ENCODE measurements around the gene TMEM190. TPM values are rescaled to one million over a fixed set of nuclear protein-coding genes. Genes with fewer than 3 reads are reported as not detected.

TMEM190 gene
- total RNA-seq, 4 donors from 2014 or later = not detected

GRCh38 chr19:55377356-55378131 is 918 bp downstream of the TMEM190 start:
- H3K36me3 ChIP-seq = no peaks in the 10 kb centered on the region
- H3K27me3 ChIP-seq = peaks cover 40 to 54% (median 51%) of the 10 kb centered on the region in 3 donors
- no peak overlapping the region for H3K27ac ChIP-seq
- H3K4me3 ChIP-seq = no peak overlapping the region
- DNase-seq (no peak), ATAC-seq (no peak)
- H3K9me3 ChIP-seq = no peaks in the 10 kb centered on the region
- intact Hi-C loops (cut with DNase I; ENCODE audit: low total_unique reads) (no loop called here), in situ Hi-C loops (cut with MboI; ENCODE audit: low sequenced_read_pairs in 4 of 4) (loop anchor here in 1 of 4 donors (10.0 kb wide), 1 partner anchor 287 kb away; no protein-coding TSS in a partner anchor)
- H3K4me1 ChIP-seq = no peaks in the 10 kb centered on the region
- TF ChIP-seq POLR2A (IDR thresholded peaks at IDR 0.05) (no peak), CTCF (IDR thresholded peaks at IDR 0.05 in 4 of 5, conservative IDR thresholded peaks at IDR 0.05 in 1 of 5) (no peak)

- Histone ChIP-seq H3K9me3 (no peaks in the 10 kb centered on the region), H3K4me1 (peaks cover 4 to 5% of the 10 kb centered on the region in 2 donors), H3K27me3 (peaks cover 32 to 38% (median 35%) of the 10 kb centered on the region in 3 donors), H3K4me3 (no peak overlapping the region), H3K27ac (no peak overlapping the region), H3K36me3 (no peaks in the 10 kb centered on the region)
- no peak for ATAC-seq
- in situ Hi-C loops (cut with MboI; ENCODE audit: low sequenced_read_pairs in 4 of 4) = loop anchor here in 1 of 4 donors (10.0 kb wide), 1 partner anchor 286 kb away; no protein-coding TSS in a partner anchor
- no peak for DNase-seq
- TF ChIP-seq CTCF (IDR thresholded peaks at IDR 0.05 in 4 of 5, conservative IDR thresholded peaks at IDR 0.05 in 1 of 5) = no peak
- no peak for TF ChIP-seq POLR2A (IDR thresholded peaks at IDR 0.05)
- intact Hi-C loops (cut with DNase I; ENCODE audit: low total_unique reads) = no loop called here
These were observed 2.5 kb downstream of the TMEM190 start for GRCh38 chr19:55379174-55379573.

- Histone ChIP-seq H3K9me3 (no peaks in the 10 kb centered on the region), H3K27ac (no peak overlapping the region), H3K4me1 (peaks cover 19 to 22% of the 10 kb centered on the region in 2 donors), H3K4me3 (no peak overlapping the region), H3K36me3 (no peaks in the 10 kb centered on the region), H3K27me3 (peaks cover 7 to 11% (median 11%) of the 10 kb centered on the region in 3 donors)
- in situ Hi-C loops (cut with MboI; ENCODE audit: low sequenced_read_pairs in 4 of 4) = no loop called here
- DNase-seq = no peak
- intact Hi-C loops (cut with DNase I; ENCODE audit: low total_unique reads) = loop anchor here (10.0 kb wide), 1 partner anchor 267 kb away; the partner anchor contains the start of gene PPP1R12C
- ATAC-seq = no peak
- TF ChIP-seq POLR2A (IDR thresholded peaks at IDR 0.05) (no peak), CTCF (IDR thresholded peaks at IDR 0.05 in 4 of 5, conservative IDR thresholded peaks at IDR 0.05 in 1 of 5) (no peak)
These were observed 5.4 kb downstream of the TMEM190 start for GRCh38 chr19:55382013-55382412.

GRCh38 chr19:55382522-55383054 is 6.0 kb downstream of the TMEM190 start:
- in situ Hi-C loops (cut with MboI; ENCODE audit: low sequenced_read_pairs in 4 of 4) = no loop called here
- no peak for TF ChIP-seq POLR2A (IDR thresholded peaks at IDR 0.05)
- no peak for TF ChIP-seq CTCF (IDR thresholded peaks at IDR 0.05 in 4 of 5, conservative IDR thresholded peaks at IDR 0.05 in 1 of 5)
- Histone ChIP-seq H3K9me3 (no peaks in the 10 kb centered on the region), H3K27me3 (peaks cover 4 to 6% (median 6%) of the 10 kb centered on the region in 3 donors), H3K4me3 (no peak overlapping the region), H3K4me1 (peaks cover 25 to 26% of the 10 kb centered on the region in 2 donors), H3K27ac (no peak overlapping the region), H3K36me3 (peaks cover 0 to 4% of the 10 kb centered on the region in 2 donors)
- intact Hi-C loops (cut with DNase I; ENCODE audit: low total_unique reads) = loop anchor here (10.0 kb wide), 1 partner anchor 268 kb away; the partner anchor contains the start of gene PPP1R12C
- ATAC-seq (no peak), DNase-seq (no peak)
